Measurements from ENCODE around the gene TACC3. TPM values are rescaled to one million over a fixed set of nuclear protein-coding genes. Genes with fewer than 3 reads are reported as not detected.

Gene TACC3
- total RNA-seq, 1 donor from 2014 or later: 15.0 TPM

GRCh38 chr4:1678244-1678643, 43.1 kb upstream of the TACC3 start:
- H3K27me3 Mint-ChIP-seq (ENCODE audit: low read depth, unreplicated experiment): peaks cover 32% of the 10 kb centered on the region
- H3K4me1 Mint-ChIP-seq (ENCODE audit: low read depth, unreplicated experiment): no peaks in the 10 kb centered on the region
- no peak overlapping the region for H3K4me3 Mint-ChIP-seq (ENCODE audit: unreplicated experiment)
- H3K4me1 ChIP-seq (ENCODE audit: insufficient read depth, low read length): peaks cover 6% of the 10 kb centered on the region
- no peak overlapping the region for H3K27ac Mint-ChIP-seq (ENCODE audit: unreplicated experiment)
- H4K20me1 ChIP-seq (ENCODE audit: insufficient read depth, low read length): no peaks in the 10 kb centered on the region
- no peak for FAIRE-seq
- H3K9me3 ChIP-seq (ENCODE audit: insufficient read depth, low read depth, low read length): no peaks in the 10 kb centered on the region
- H2AFZ ChIP-seq (ENCODE audit: low read depth, low read length): no peak overlapping the region
- no peak overlapping the region for H3K9ac ChIP-seq (ENCODE audit: low read length)
- no peak overlapping the region for H3K4me2 ChIP-seq (ENCODE audit: low read length)
- no peaks in the 10 kb centered on the region for H3K36me3 ChIP-seq (ENCODE audit: insufficient read depth, low read length)
- no peaks in the 10 kb centered on the region for H3K9me3 Mint-ChIP-seq (ENCODE audit: unreplicated experiment)
- H3K27ac ChIP-seq (ENCODE audit: low read depth, low read length): no peak overlapping the region
- DNase-seq (ENCODE audit: low read depth): no peak
- H3K27me3 ChIP-seq (ENCODE audit: insufficient read depth, low read length): no peaks in the 10 kb centered on the region
- no peak overlapping the region for H3K4me3 ChIP-seq (ENCODE audit: insufficient read depth, low read depth, low read length)
- no peaks in the 10 kb centered on the region for H3K36me3 Mint-ChIP-seq (ENCODE audit: low read depth, unreplicated experiment)
- TF ChIP-seq EZH2 (IDR thresholded peaks at IDR 0.05; ENCODE audit: insufficient read depth, low read length): no peak
- no peak for TF ChIP-seq CTCF (IDR thresholded peaks at IDR 0.05; ENCODE audit: insufficient read depth, low read depth, low read length)
- no peaks in the 10 kb centered on the region for H3K79me2 ChIP-seq (ENCODE audit: insufficient read depth, low read length)

GRCh38 chr4:1682860-1683259, 38.5 kb upstream of the TACC3 start:
- Histone ChIP-seq H3K4me1 (ENCODE audit: insufficient read depth, low read length) (peaks cover 12% of the 10 kb centered on the region), H3K79me2 (ENCODE audit: insufficient read depth, low read length) (no peaks in the 10 kb centered on the region), H3K27ac (ENCODE audit: low read depth, low read length) (peak overlapping the region; percentile 64), H2AFZ (ENCODE audit: low read depth, low read length) (peak overlapping the region; percentile 75), H3K9ac (ENCODE audit: low read length) (peak overlapping the region; percentile 83), H3K4me3 (ENCODE audit: insufficient read depth, low read depth, low read length) (peak overlapping the region; percentile 66), H3K4me2 (ENCODE audit: low read length) (peak overlapping the region; percentile 90), H3K36me3 (ENCODE audit: insufficient read depth, low read length) (no peaks in the 10 kb centered on the region), H3K27me3 (ENCODE audit: insufficient read depth, low read length) (no peaks in the 10 kb centered on the region), H4K20me1 (ENCODE audit: insufficient read depth, low read length) (no peaks in the 10 kb centered on the region), H3K9me3 (ENCODE audit: insufficient read depth, low read depth, low read length) (no peaks in the 10 kb centered on the region)
- no peaks in the 10 kb centered on the region for H3K27me3 Mint-ChIP-seq (ENCODE audit: low read depth, unreplicated experiment)
- TF ChIP-seq CTCF (IDR thresholded peaks at IDR 0.05; ENCODE audit: insufficient read depth, low read depth, low read length) (no peak), EZH2 (IDR thresholded peaks at IDR 0.05; ENCODE audit: insufficient read depth, low read length) (no peak)
- no peaks in the 10 kb centered on the region for H3K9me3 Mint-ChIP-seq (ENCODE audit: unreplicated experiment)
- peak overlapping the region; percentile 91 for H3K4me3 Mint-ChIP-seq (ENCODE audit: unreplicated experiment)
- DNase-seq (ENCODE audit: low read depth) (no peak), FAIRE-seq (no peak)
- H3K4me1 Mint-ChIP-seq (ENCODE audit: low read depth, unreplicated experiment): no peaks in the 10 kb centered on the region
- H3K27ac Mint-ChIP-seq (ENCODE audit: unreplicated experiment): no peak overlapping the region
- H3K36me3 Mint-ChIP-seq (ENCODE audit: low read depth, unreplicated experiment): no peaks in the 10 kb centered on the region

- peak; percentile 92 for FAIRE-seq
- H3K4me1 Mint-ChIP-seq (ENCODE audit: low read depth, unreplicated experiment): no peaks in the 10 kb centered on the region
- peak overlapping the region; percentile 90 for H3K4me2 ChIP-seq (ENCODE audit: low read length)
Measured at GRCh38 chr4:1683261-1683735, 38.0 kb upstream of the TACC3 start.

More at GRCh38 chr4:1683261-1683735, 38.0 kb upstream of the TACC3 start:
- TF ChIP-seq CTCF (IDR thresholded peaks at IDR 0.05; ENCODE audit: insufficient read depth, low read depth, low read length) (no peak), EZH2 (IDR thresholded peaks at IDR 0.05; ENCODE audit: insufficient read depth, low read length) (no peak)
- H3K79me2 ChIP-seq (ENCODE audit: insufficient read depth, low read length): no peaks in the 10 kb centered on the region
- no peaks in the 10 kb centered on the region for H3K9me3 Mint-ChIP-seq (ENCODE audit: unreplicated experiment)
- H3K9me3 ChIP-seq (ENCODE audit: insufficient read depth, low read depth, low read length): no peaks in the 10 kb centered on the region
- H4K20me1 ChIP-seq (ENCODE audit: insufficient read depth, low read length): no peaks in the 10 kb centered on the region
- peak; percentile 85 for DNase-seq (ENCODE audit: low read depth)
- H3K27ac ChIP-seq (ENCODE audit: low read depth, low read length): peak overlapping the region; percentile 64
- peak overlapping the region; percentile 66 for H3K4me3 ChIP-seq (ENCODE audit: insufficient read depth, low read depth, low read length)
- H3K4me1 ChIP-seq (ENCODE audit: insufficient read depth, low read length): peaks cover 12% of the 10 kb centered on the region
- peak overlapping the region; percentile 75 for H2AFZ ChIP-seq (ENCODE audit: low read depth, low read length)
- no peaks in the 10 kb centered on the region for H3K27me3 Mint-ChIP-seq (ENCODE audit: low read depth, unreplicated experiment)
- H3K9ac ChIP-seq (ENCODE audit: low read length): peak overlapping the region; percentile 83
- H3K27ac Mint-ChIP-seq (ENCODE audit: unreplicated experiment): peak overlapping the region; percentile 84
- no peaks in the 10 kb centered on the region for H3K36me3 ChIP-seq (ENCODE audit: insufficient read depth, low read length)
- H3K4me3 Mint-ChIP-seq (ENCODE audit: unreplicated experiment): peak overlapping the region; percentile 91
- no peaks in the 10 kb centered on the region for H3K36me3 Mint-ChIP-seq (ENCODE audit: low read depth, unreplicated experiment)
- no peaks in the 10 kb centered on the region for H3K27me3 ChIP-seq (ENCODE audit: insufficient read depth, low read length)

All from astrocyte (in vitro differentiated cells and primary cell).